ENCODE results near the gene CBX4. TPM values are rescaled to one million over a fixed set of nuclear protein-coding genes. Genes with fewer than 3 reads are reported as not detected.

The CBX4 gene
- total and polyA plus RNA-seq, 10 donors, result 12.3 to 48.0 (median 25.4) TPM

- 71 to 89% (median 79%) methylated on average over 5 of the region's 5 CpGs for WGBS, 5 donors
- no peaks in the 10 kb centered on the region for H3K9me3 ChIP-seq
- peaks cover 26 to 100% (median 65%) of the 10 kb centered on the region in 7 donors for H3K27me3 ChIP-seq (replicated peaks in 1 of 7)
- H3K4me3 ChIP-seq, result no peak overlapping the region
- no peak overlapping the region for H3K27ac ChIP-seq
- TF ChIP-seq POLR2A (IDR thresholded peaks at IDR 0.05) (no peak), CTCF (IDR thresholded peaks at IDR 0.05 in 8 of 11, conservative IDR thresholded peaks at IDR 0.05 in 3 of 11) (no peak), POLR2AphosphoS5 (IDR thresholded peaks at IDR 0.05) (no peak)
- intact Hi-C loops (cut with DNase I; ENCODE audit: low total_unique reads), result no loop called here
- H3K36me3 ChIP-seq, result peaks cover 0 to 20% (median 0%) of the 10 kb centered on the region in 6 donors
- DNase-seq, result peak; percentile 9
- H3K4me1 ChIP-seq, result peaks cover 12 to 46% (median 39%) of the 10 kb centered on the region in 6 donors
Observed at GRCh38 chr17:79788455-79788854, 50.8 kb downstream of the CBX4 start.

GRCh38 chr17:79786930-79787643 lies 52.2 kb downstream of the CBX4 start:
- DNase-seq, result no peak
- WGBS, 5 donors, result 86 to 93% (median 90%) methylated on average over 12 of the region's 12 CpGs
- intact Hi-C loops (cut with DNase I; ENCODE audit: low total_unique reads), result no loop called here
- TF ChIP-seq POLR2A (IDR thresholded peaks at IDR 0.05) (no peak), POLR2AphosphoS5 (IDR thresholded peaks at IDR 0.05) (no peak), CTCF (IDR thresholded peaks at IDR 0.05 in 8 of 11, conservative IDR thresholded peaks at IDR 0.05 in 3 of 11) (no peak)
- H3K36me3 ChIP-seq, result peaks cover 0 to 20% (median 0%) of the 10 kb centered on the region in 6 donors
- H3K4me1 ChIP-seq, result peaks cover 12 to 37% (median 29%) of the 10 kb centered on the region in 6 donors
- H3K27ac ChIP-seq, result no peak overlapping the region
- peaks cover 24 to 100% (median 56%) of the 10 kb centered on the region in 7 donors for H3K27me3 ChIP-seq (replicated peaks in 1 of 7)
- H3K4me3 ChIP-seq, result no peak overlapping the region
- no peaks in the 10 kb centered on the region for H3K9me3 ChIP-seq

- WGBS, 5 donors, result 86 to 100% (median 92%) methylated on average over 6 to 15 of the region's 15 CpGs
- peaks cover 18 to 100% (median 53%) of the 10 kb centered on the region in 7 donors for H3K27me3 ChIP-seq (replicated peaks in 1 of 7)
- peaks cover 15 to 37% (median 30%) of the 10 kb centered on the region in 6 donors for H3K4me1 ChIP-seq
- DNase-seq, result no peak
- no peak overlapping the region for H3K27ac ChIP-seq
- intact Hi-C loops (cut with DNase I; ENCODE audit: low total_unique reads), result no loop called here
- no peak overlapping the region for H3K4me3 ChIP-seq
- peaks cover 0 to 20% (median 0%) of the 10 kb centered on the region in 6 donors for H3K36me3 ChIP-seq
- TF ChIP-seq CTCF (IDR thresholded peaks at IDR 0.05 in 8 of 11, conservative IDR thresholded peaks at IDR 0.05 in 3 of 11), result no peak
- TF ChIP-seq POLR2A (IDR thresholded peaks at IDR 0.05), result no peak
- no peak for TF ChIP-seq POLR2AphosphoS5 (IDR thresholded peaks at IDR 0.05)
- no peaks in the 10 kb centered on the region for H3K9me3 ChIP-seq
Observed at GRCh38 chr17:79785900-79786810, 53.1 kb downstream of the CBX4 start.
